Measurements from ENCODE around the gene ASB8. TPM values are rescaled to one million over a fixed set of nuclear protein-coding genes. Genes with fewer than 3 reads are reported as not detected.
"Not testable (repeated sequence)": the region's sequence is repeated elsewhere in the genome, so short reads cannot be mapped to it uniquely, and the experiment has no call there.

The ASB8 gene
- total and polyA plus RNA-seq, 9 of the 15 experiments (the other 6 are each of a cell fraction or from before 2014, with no cell fraction given): 13.3 to 29.0 (median 19.6) TPM

DNA sequence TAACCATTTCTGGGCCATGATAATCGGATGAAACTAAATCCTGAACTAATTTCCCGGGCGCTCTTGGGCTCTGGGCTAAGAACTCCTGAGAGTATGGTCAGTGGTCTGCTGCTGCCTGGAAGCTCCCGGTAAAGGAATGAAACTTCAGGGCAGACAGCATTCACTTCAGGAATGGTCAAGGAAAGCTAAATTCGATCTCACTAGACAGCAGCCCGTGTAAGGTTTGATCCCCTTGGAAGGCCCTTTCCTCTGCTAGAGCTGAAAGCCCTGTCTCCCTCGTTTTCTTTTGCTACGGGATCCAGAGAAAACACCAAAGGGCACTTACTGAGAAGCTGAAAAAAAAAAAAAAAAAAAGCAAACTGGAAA lies 680 bp downstream of the ASB8 start (continued):
- TF ChIP-seq, protein P1, sequence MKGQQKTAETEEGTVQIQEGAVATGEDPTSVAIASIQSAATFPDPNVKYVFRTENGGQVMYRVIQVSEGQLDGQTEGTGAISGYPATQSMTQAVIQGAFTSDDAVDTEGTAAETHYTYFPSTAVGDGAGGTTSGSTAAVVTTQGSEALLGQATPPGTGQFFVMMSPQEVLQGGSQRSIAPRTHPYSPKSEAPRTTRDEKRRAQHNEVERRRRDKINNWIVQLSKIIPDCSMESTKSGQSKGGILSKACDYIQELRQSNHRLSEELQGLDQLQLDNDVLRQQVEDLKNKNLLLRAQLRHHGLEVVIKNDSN (CRISPR knock-in tag; IDR thresholded peaks at IDR 0.05): no peak
- TF ChIP-seq KHSRP (IDR thresholded peaks at IDR 0.05) (no peak), SNIP1 (IDR thresholded peaks at IDR 0.05; ENCODE audit: low read depth) (no peak), POLR2G (IDR thresholded peaks at IDR 0.05; ENCODE audit: low read depth, low read length) (no peak)
- TF ChIP-seq, protein P2, sequence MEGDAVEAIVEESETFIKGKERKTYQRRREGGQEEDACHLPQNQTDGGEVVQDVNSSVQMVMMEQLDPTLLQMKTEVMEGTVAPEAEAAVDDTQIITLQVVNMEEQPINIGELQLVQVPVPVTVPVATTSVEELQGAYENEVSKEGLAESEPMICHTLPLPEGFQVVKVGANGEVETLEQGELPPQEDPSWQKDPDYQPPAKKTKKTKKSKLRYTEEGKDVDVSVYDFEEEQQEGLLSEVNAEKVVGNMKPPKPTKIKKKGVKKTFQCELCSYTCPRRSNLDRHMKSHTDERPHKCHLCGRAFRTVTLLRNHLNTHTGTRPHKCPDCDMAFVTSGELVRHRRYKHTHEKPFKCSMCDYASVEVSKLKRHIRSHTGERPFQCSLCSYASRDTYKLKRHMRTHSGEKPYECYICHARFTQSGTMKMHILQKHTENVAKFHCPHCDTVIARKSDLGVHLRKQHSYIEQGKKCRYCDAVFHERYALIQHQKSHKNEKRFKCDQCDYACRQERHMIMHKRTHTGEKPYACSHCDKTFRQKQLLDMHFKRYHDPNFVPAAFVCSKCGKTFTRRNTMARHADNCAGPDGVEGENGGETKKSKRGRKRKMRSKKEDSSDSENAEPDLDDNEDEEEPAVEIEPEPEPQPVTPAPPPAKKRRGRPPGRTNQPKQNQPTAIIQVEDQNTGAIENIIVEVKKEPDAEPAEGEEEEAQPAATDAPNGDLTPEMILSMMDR (IDR thresholded peaks at IDR 0.05 in 2 of 3, conservative IDR thresholded peaks at IDR 0.05 in 1 of 3; ENCODE audit: insufficient read depth in 2 of 3, low read depth in 1 of 3, low read length in 3 of 3): no peak

DNA sequence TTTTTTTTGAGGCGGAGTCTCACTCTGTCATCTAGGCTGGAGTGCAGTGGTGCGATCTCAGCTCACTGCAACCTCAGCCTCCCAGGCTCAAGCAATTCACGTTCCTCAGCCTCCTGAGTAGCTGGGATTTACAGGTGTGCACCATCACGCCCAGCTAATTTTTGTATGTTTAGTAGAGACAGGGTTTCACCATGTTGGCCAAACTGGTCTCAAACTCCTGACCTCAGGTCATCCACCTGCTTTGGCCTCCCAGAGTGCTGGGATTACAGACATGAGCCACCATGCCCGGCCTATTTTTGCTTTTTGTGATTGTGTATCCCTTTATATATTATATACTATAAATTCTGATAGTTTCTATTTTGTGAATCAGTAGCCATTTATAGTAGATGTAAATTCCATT lies 1.5 kb downstream of the ASB8 start:
- H3K27me3 ChIP-seq (ENCODE audit: control insufficient read depth in 2 of 2, insufficient read depth in 2 of 2, low read length in 2 of 2); H4K20me1 ChIP-seq (replicated peaks; ENCODE audit: control insufficient read depth, insufficient read depth, low read length); H3K4me2 ChIP-seq (ENCODE audit: insufficient read depth, low read length); H3K4me3 ChIP-seq; in situ Hi-C loops (cut with MboI); H3K27ac ChIP-seq (ENCODE audit: extremely low read depth, low read depth, low read length); intact Hi-C loops (cut with micrococcal nuclease); H2AFZ ChIP-seq (ENCODE audit: low read depth, low read length); H3K9me1 ChIP-seq (ENCODE audit: control insufficient read depth, insufficient read depth, low read length); FAIRE-seq; H3K9me3 ChIP-seq (replicated peaks; ENCODE audit: control insufficient read depth, insufficient read depth, low read depth, low read length); CTCF ChIA-PET (ENCODE audit: low intra/inter-chr PET ratio); DNase-seq (ENCODE audit: extremely low read depth in 1 of 4, low spot score in 3 of 4); ATAC-seq; H3K9ac ChIP-seq (ENCODE audit: insufficient read depth in 1 of 2, low read depth in 2 of 2, low read length in 2 of 2); BruUV-seq (replicated peaks): not testable (repeated sequence)
- Histone ChIP-seq H3K4me1 (replicated peaks in 1 of 2; ENCODE audit: control insufficient read depth in 2 of 2, insufficient read depth in 2 of 2, low read length in 2 of 2) (peaks cover 4 to 22% of the 10 kb centered on the region in 2 experiments), H3K36me3 (ENCODE audit: control insufficient read depth, insufficient read depth, low read length) (peaks cover 19% of the 10 kb centered on the region; the same call in 2 of the 3 replicates), H3K79me2 (ENCODE audit: control insufficient read depth, insufficient read depth, low read length) (peaks cover 13% of the 10 kb centered on the region; the same call in 2 of the 3 replicates)
- POLR2A ChIA-PET: interaction anchor here (3.4 kb wide), 1 partner anchor 10 kb away, joined by 15 read pairs; no protein-coding TSS in a partner anchor
- WGBS (ENCODE audit: insufficient coverage, low coverage, missing lambda C conversion rate): 72% methylated on average over 2 of the region's 5 CpGs
